Panc1 (cell line): ENCODE measurements around the gene CSF1. TPM values are rescaled to one million over a fixed set of nuclear protein-coding genes. Genes with fewer than 3 reads are reported as not detected.

ENCODE experiments used
- ATAC-seq: fragments of 200-7000 bp; cut with Tn5 transposase; 2 replicates; pipeline ENCODE4 v1.9.1; 2020; ENCODE audit warnings: mild to moderate bottlenecking, moderate library complexity
- BruUV-seq: library from RNA; stranded (reverse); fragments of 400-500 nt; replicated peaks from 2 replicates; lab custom pipeline; 2021; lab: Mats Ljungman, UMichigan
- CTCF ChIA-PET: fragments of 300-600 bp; sonication (Branson Sonifier 250); formaldehyde crosslinking; loops from one replicate; lab custom pipeline; 2022; ENCODE audit warnings: antibody characterized with exemption; lab: Charles Lee
- POLR2A ChIA-PET: fragments of 300-600 bp; sonication (Branson Sonifier 250); formaldehyde crosslinking; loops from one replicate; lab custom pipeline; 2022; ENCODE audit warnings: antibody characterized with exemption; lab: Charles Lee
- DNase-seq: peaks from one replicate; pipeline ENCODE4 v3.0.0-alpha.2; 2010; ENCODE audit warnings: low read depth, low spot score
- H3K27ac ChIP-seq: 2 replicates; pipeline ENCODE4 v1.5.1; 2011; ENCODE audit warnings: mild to moderate bottlenecking, low read length, inconsistent platforms
- H3K27me3 ChIP-seq: fragments of 200-500 bp; sonication (Bioruptor generic); 2 replicates; pipeline ENCODE4 v1.6.0; 2014; ENCODE audit warnings: low read length, inconsistent platforms; ENCODE audit not compliant: control insufficient read depth, insufficient read depth
- H3K36me3 ChIP-seq: fragments of 200-500 bp; sonication (Bioruptor generic); 2 replicates; pipeline ENCODE4 v1.5.1; 2014; ENCODE audit warnings: inconsistent platforms, mild to moderate bottlenecking, low read length, moderate library complexity; ENCODE audit not compliant: control insufficient read depth, insufficient read depth
- H3K4me1 ChIP-seq: 2 replicates; pipeline ENCODE4 v1.5.1; 2011; ENCODE audit warnings: inconsistent platforms, mild to moderate bottlenecking, low read length, moderate library complexity; ENCODE audit not compliant: control insufficient read depth, insufficient read depth
- H3K4me3 ChIP-seq, 2 experiments: 2 replicates each; pipeline ENCODE4 v1.5.1; 2011 to 2012; ENCODE audit warnings: low read depth in 2 of 2, low read length in 2 of 2, mild to moderate bottlenecking in 2 of 2, inconsistent platforms in 1 of 2, moderate library complexity in 1 of 2
- H3K9me3 ChIP-seq: fragments of 200-500 bp; sonication (Bioruptor generic); 2 replicates; pipeline ENCODE4 v1.5.1; 2014; ENCODE audit warnings: low read depth, mild to moderate bottlenecking, inconsistent platforms, low read length, moderate library complexity; ENCODE audit not compliant: control insufficient read depth, insufficient read depth
- POLR2AphosphoS5 ChIP-seq: IDR thresholded peaks from 2 replicates; pipeline ENCODE4 v1.6.1; 2012; ENCODE audit warnings: mild to moderate bottlenecking, low read depth, low read length, moderate library complexity
- SIN3A ChIP-seq: IDR thresholded peaks from 2 replicates; pipeline ENCODE4 v1.6.1; 2012; ENCODE audit warnings: low read depth, mild to moderate bottlenecking, low read length, moderate library complexity, borderline replicate concordance; ENCODE audit not compliant: insufficient read depth
- TCF7L2 ChIP-seq: IDR thresholded peaks from 2 replicates; pipeline ENCODE4 v1.6.1; 2011; ENCODE audit warnings: mild to moderate bottlenecking, low read depth, low read length, inconsistent platforms
- in situ Hi-C: cut with HindIII; loops from 2 replicates; pipeline ENCODE4 v1.10.0; 2016; ENCODE audit warnings: low sequenced_read_pairs, low pct_unique_long_range_greater_than_20kb
- intact Hi-C: fragments of 100-400 bp; cut with micrococcal nuclease; formaldehyde crosslinking; loops from one replicate; pipeline ENCODE4 v1.10.0; 2022; ENCODE audit not compliant: unreplicated experiment
- total RNA-seq: library from RNA; stranded (reverse); gene quantifications from one replicate; pipeline ENCODE4 v1.2.1, GENCODE V29; 2021; ENCODE audit not compliant: unreplicated experiment
- TF ChIP-seq, protein P1 (sequence below): fragments of 450-650 bp; IDR thresholded peaks from 2 replicates; pipeline ENCODE4 v1.5.1; 2017; ENCODE audit warnings: mild to moderate bottlenecking
- TF ChIP-seq, protein P2 (sequence below), 2 experiments: IDR thresholded peaks; 2 replicates each; pipeline ENCODE4 v1.6.1; 2011 to 2012; ENCODE audit warnings: low read depth in 2 of 2, control low read depth in 1 of 2, low read length in 1 of 2, mild to moderate bottlenecking in 1 of 2, moderate library complexity in 1 of 2; ENCODE audit not compliant: insufficient read depth in 1 of 2

CSF1 gene
- total RNA-seq, 1 experiment from 2014 or later: 217 TPM

DNA sequence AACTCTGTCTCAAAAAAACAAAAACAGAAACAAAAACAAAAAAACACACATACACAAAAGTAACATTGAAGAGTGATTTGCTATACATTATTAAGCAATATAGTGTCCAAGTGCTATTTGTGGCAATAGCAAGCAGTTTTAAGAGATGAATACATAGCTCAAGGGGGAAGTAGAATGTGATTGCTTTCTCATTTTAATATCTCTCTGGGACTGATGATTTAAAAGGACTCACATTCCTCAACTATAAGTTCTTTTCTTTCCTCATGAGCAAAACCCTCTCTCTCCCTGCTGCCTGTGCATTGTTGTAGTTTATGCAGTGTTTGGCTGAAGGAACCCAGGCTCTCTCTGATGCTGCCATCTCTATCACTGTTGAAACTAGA lies 47.0 kb upstream of the CSF1 start:
- DNase-seq (no peak), ATAC-seq (no peak)
- POLR2A ChIA-PET: interaction anchor here (0.7 kb wide), 1 partner anchor 9 kb away, joined by 3 read pairs; no protein-coding TSS in a partner anchor
- no peaks in the 10 kb centered on the region for H3K36me3 ChIP-seq
- H3K27me3 ChIP-seq: no peaks in the 10 kb centered on the region
- H3K9me3 ChIP-seq: no peaks in the 10 kb centered on the region
- intact Hi-C loops (no loop called here), in situ Hi-C loops (no loop called here)
- H3K27ac ChIP-seq: peak overlapping the region; percentile 39
- CTCF ChIA-PET: no interaction called here
- TF ChIP-seq, protein P1, sequence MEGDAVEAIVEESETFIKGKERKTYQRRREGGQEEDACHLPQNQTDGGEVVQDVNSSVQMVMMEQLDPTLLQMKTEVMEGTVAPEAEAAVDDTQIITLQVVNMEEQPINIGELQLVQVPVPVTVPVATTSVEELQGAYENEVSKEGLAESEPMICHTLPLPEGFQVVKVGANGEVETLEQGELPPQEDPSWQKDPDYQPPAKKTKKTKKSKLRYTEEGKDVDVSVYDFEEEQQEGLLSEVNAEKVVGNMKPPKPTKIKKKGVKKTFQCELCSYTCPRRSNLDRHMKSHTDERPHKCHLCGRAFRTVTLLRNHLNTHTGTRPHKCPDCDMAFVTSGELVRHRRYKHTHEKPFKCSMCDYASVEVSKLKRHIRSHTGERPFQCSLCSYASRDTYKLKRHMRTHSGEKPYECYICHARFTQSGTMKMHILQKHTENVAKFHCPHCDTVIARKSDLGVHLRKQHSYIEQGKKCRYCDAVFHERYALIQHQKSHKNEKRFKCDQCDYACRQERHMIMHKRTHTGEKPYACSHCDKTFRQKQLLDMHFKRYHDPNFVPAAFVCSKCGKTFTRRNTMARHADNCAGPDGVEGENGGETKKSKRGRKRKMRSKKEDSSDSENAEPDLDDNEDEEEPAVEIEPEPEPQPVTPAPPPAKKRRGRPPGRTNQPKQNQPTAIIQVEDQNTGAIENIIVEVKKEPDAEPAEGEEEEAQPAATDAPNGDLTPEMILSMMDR: no peak
- TF ChIP-seq TCF7L2: no peak
- TF ChIP-seq POLR2AphosphoS5: no peak
- TF ChIP-seq SIN3A: no peak
- TF ChIP-seq, protein P2, sequence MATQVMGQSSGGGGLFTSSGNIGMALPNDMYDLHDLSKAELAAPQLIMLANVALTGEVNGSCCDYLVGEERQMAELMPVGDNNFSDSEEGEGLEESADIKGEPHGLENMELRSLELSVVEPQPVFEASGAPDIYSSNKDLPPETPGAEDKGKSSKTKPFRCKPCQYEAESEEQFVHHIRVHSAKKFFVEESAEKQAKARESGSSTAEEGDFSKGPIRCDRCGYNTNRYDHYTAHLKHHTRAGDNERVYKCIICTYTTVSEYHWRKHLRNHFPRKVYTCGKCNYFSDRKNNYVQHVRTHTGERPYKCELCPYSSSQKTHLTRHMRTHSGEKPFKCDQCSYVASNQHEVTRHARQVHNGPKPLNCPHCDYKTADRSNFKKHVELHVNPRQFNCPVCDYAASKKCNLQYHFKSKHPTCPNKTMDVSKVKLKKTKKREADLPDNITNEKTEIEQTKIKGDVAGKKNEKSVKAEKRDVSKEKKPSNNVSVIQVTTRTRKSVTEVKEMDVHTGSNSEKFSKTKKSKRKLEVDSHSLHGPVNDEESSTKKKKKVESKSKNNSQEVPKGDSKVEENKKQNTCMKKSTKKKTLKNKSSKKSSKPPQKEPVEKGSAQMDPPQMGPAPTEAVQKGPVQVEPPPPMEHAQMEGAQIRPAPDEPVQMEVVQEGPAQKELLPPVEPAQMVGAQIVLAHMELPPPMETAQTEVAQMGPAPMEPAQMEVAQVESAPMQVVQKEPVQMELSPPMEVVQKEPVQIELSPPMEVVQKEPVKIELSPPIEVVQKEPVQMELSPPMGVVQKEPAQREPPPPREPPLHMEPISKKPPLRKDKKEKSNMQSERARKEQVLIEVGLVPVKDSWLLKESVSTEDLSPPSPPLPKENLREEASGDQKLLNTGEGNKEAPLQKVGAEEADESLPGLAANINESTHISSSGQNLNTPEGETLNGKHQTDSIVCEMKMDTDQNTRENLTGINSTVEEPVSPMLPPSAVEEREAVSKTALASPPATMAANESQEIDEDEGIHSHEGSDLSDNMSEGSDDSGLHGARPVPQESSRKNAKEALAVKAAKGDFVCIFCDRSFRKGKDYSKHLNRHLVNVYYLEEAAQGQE (IDR thresholded peaks at IDR 0.05; ENCODE audit: insufficient read depth in 1 of 2, low read depth in 2 of 2, low read length in 1 of 2): no peak
- no TSS peak for BruUV-seq
- H3K4me3 ChIP-seq: no peak overlapping the region
- H3K4me1 ChIP-seq: peaks cover 5% of the 10 kb centered on the region; the same call in 1 of the 2 replicates

DNA sequence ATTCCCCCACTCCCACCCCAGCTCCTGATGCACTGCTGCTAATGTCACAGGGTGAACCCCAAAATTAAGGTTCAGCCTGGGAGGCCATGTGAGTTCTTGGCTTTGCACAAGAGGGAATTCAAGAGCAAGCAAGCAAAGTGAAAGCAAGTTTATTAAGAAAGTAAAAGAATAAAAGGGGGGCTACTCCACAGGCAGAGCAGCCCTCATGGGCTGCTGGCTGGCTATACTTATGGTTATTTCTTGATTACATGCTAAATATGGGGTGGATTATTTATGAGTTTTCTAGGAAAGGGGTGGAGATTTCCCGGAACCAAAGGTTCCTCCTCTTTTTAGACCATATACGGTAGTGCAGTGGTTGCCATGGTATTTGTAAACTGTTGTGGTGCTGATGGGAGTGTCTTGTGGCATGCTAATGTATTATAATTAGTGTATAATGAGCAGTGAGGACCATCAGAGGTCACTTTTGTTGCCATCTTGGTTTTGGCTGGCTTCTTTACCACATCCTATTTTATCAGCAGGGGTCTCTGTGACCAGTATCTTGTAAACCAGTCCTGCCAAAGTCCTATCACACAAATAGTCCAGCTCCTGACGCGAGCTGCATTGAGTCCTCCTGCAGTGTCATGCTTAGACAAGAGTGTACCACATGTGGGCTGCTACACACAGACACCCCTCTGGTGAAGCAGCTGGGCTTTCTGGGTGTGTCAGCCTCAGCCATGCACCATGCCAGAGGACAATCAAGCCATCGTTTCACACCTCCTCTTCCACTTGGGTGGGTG lies 46.4 kb upstream of the CSF1 start:
- Histone ChIP-seq H3K4me1 (peaks cover 5% of the 10 kb centered on the region; the same call in 1 of the 2 replicates), H3K4me3 (no peak overlapping the region), H3K27ac (peak overlapping the region; percentile 39), H3K27me3 (no peaks in the 10 kb centered on the region), H3K36me3 (no peaks in the 10 kb centered on the region), H3K9me3 (no peaks in the 10 kb centered on the region)
- CTCF ChIA-PET: no interaction called here
- intact Hi-C loops: no loop called here
- DNase-seq (no peak), ATAC-seq (0 out of 2 replicates have a peak, but pooled peaks have one; percentile 42)
- in situ Hi-C loops: no loop called here
- no TSS peak for BruUV-seq
- POLR2A ChIA-PET: interaction anchor here (0.7 kb wide), 1 partner anchor 8 kb away, joined by 3 read pairs; no protein-coding TSS in a partner anchor
- TF ChIP-seq SIN3A (no peak), POLR2AphosphoS5 (no peak), TCF7L2 (no peak)
- TF ChIP-seq, protein P1: no peak
- TF ChIP-seq, protein P2 (IDR thresholded peaks at IDR 0.05; ENCODE audit: insufficient read depth in 1 of 2, low read depth in 2 of 2, low read length in 1 of 2): no peak
